ENCODE results near the gene GID8.

The GID8 gene

DNA sequence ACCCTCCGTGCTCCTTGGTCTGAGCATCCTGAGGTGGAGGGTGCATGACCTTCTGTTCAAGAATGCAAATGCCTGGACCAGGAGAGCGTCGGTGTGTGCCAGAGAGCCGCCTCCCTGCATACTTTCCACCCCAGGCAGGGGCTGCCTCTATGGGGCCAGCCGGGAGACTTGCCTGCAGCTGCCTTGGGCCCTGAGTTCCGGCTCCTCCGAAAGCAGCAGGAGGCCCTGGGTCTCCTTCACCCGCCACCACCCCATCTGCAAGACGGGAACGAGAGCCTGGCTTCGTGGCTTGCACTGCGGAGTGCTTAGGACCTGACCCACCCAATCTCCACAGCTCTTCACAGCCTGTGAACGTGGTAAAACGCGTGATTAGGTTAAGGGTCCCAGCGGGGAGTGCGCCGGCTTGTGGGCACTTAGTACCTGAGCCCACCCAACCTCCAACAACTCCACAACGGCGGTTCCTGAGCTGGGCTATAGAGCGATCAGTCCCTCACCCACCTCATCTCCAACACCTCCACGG, 52.4 kb downstream of the GID8 start:
- Histone ChIP-seq H3K4me1 (ENCODE audit: control insufficient read depth, insufficient read depth, low read length) (no peaks in the 10 kb centered on the region), H3K9ac (ENCODE audit: low read length) (no peak overlapping the region), H3K9me3 (ENCODE audit: control insufficient read depth, low read length) (no peaks in the 10 kb centered on the region), H3K4me3 (ENCODE audit: low read length) (no peak overlapping the region), H3K27me3 (replicated peaks; ENCODE audit: control insufficient read depth, insufficient read depth, low read length) (peaks cover 72% of the 10 kb centered on the region), H3K36me3 (ENCODE audit: control insufficient read depth, insufficient read depth, low read length, severe bottlenecking) (no peaks in the 10 kb centered on the region)
- DNase-seq (ENCODE audit: low read depth): no peak

DNA sequence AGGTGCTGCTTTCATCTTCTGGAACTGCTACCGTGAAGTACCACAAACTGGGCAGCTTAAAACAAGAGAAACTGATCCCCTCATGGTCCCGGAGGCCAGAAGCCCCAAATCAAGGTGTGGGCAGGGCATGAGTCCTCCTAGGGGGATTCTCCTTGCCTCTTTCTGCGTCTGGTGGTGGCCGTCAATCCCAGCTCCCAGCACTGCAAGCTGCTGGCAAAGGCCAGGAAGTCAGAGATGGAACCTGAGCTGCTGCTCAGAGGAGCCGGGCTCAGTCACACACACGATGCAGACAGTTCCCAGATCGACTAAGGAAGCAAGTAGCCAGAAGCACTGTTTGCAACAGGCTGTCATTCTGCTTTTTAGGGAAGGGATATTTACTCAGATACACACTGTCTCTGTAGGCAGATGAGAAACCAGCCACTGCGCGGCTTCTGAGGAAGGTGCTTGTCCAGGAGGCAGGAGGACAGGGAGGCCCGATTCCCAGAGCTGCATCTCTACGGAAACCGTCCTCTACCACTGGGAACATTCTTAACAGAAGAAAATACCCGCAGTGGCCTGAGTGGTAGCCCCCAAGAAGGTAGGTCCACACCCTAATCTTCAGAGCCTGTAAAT, 53.4 kb downstream of the GID8 start:
- H3K9ac ChIP-seq (ENCODE audit: low read length): no peak overlapping the region
- H3K4me3 ChIP-seq (ENCODE audit: low read length): no peak overlapping the region
- no peak for DNase-seq (ENCODE audit: low read depth)
- H3K36me3 ChIP-seq (ENCODE audit: control insufficient read depth, insufficient read depth, low read length, severe bottlenecking): no peaks in the 10 kb centered on the region
- no peaks in the 10 kb centered on the region for H3K4me1 ChIP-seq (ENCODE audit: control insufficient read depth, insufficient read depth, low read length)
- no peaks in the 10 kb centered on the region for H3K9me3 ChIP-seq (ENCODE audit: control insufficient read depth, low read length)
- peaks cover 73% of the 10 kb centered on the region for H3K27me3 ChIP-seq (replicated peaks; ENCODE audit: control insufficient read depth, insufficient read depth, low read length)

DNA sequence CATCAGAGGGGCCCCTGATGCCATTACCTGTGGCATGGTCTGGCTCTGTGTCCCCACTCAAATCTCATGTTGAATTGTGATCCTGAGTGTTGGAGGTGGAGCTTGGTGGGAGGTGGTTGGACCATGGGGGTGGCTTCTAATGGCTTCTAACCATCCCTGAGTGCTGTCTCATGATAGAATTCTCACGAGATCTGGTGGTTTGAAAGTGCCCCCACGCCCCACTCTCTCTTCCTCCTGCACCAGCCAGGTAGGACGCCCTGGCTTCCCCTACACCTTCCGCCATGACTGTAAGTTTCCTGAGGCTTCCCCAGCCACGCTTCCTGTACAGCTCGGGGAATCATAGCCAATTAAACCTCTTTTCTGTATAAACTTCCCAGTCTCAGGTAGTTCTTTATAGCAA, 53.9 kb downstream of the GID8 start:
- H3K27me3 ChIP-seq (replicated peaks; ENCODE audit: control insufficient read depth, insufficient read depth, low read length): peaks cover 74% of the 10 kb centered on the region
- H3K36me3 ChIP-seq (ENCODE audit: control insufficient read depth, insufficient read depth, low read length, severe bottlenecking): no peaks in the 10 kb centered on the region
- no peaks in the 10 kb centered on the region for H3K9me3 ChIP-seq (ENCODE audit: control insufficient read depth, low read length)
- DNase-seq (ENCODE audit: low read depth): no peak
- H3K9ac ChIP-seq (ENCODE audit: low read length): no peak overlapping the region
- H3K4me3 ChIP-seq (ENCODE audit: low read length): no peak overlapping the region
- H3K4me1 ChIP-seq (ENCODE audit: control insufficient read depth, insufficient read depth, low read length): no peaks in the 10 kb centered on the region

DNA sequence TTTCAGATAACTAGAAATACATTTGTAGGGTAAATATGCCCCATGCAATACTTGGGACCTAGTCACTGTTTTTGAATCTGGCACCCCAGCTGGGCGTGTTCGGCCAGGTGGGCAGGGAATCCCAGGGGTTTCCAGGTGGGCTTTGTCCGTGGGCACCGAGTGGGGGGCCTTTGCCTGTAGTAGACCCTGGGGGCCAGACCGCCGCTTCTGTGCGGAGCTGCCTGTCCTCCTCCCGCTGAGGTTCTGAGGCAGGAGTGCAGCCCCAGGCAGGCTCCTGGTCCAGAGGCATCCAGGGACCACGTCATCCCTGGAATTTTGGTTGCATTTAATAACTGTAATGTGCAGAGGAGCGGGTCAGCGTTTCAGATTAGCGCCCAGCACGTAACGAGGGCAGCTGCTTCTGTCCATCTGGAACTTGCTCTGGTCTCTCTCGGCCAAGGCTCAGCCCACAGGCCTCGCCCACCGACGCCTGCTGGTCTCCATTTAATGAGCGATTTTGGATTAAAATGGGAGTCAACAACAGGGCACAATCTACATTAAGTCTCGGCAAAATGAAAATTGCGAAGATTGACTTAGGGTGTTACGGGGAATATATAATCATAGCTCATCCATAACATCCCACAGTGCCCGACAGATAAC, 56.0 kb downstream of the GID8 start:
- no peaks in the 10 kb centered on the region for H3K36me3 ChIP-seq (ENCODE audit: control insufficient read depth, insufficient read depth, low read length, severe bottlenecking)
- DNase-seq (ENCODE audit: low read depth): no peak

DNA sequence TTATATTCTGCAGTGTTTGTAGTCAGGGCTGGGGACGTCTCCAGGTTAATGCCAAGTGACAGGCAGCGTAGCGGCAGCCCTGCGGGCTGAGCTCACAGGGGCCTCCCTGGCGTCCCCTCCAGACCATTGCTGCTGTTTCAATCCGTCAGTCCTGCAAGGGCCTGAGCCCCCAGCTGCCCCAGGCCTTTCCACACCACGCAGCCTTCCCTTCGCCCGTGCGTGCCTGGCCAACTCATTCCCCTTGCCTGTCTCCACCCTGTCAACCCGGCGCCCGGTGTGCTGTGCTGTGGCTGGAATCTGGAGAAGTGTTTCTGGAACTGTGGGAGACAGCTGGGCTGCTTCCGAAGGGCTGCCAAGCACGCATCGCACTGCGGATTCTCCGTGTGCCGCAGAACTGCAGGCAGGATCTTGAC, 56.9 kb downstream of the GID8 start:
- H3K4me1 ChIP-seq (ENCODE audit: control insufficient read depth, insufficient read depth, low read length): no peaks in the 10 kb centered on the region
- peaks cover 8% of the 10 kb centered on the region for H3K9me3 ChIP-seq (ENCODE audit: control insufficient read depth, low read length)
- DNase-seq (ENCODE audit: low read depth): no peak
- no peak overlapping the region for H3K9ac ChIP-seq (ENCODE audit: low read length)
- peaks cover 85% of the 10 kb centered on the region for H3K27me3 ChIP-seq (replicated peaks; ENCODE audit: control insufficient read depth, insufficient read depth, low read length)
- H3K36me3 ChIP-seq (ENCODE audit: control insufficient read depth, insufficient read depth, low read length, severe bottlenecking): no peaks in the 10 kb centered on the region
- H3K4me3 ChIP-seq (ENCODE audit: low read length): no peak overlapping the region

More for the DNA sequence above, 56.0 kb downstream of the GID8 start:
- H3K9me3 ChIP-seq (ENCODE audit: control insufficient read depth, low read length): no peaks in the 10 kb centered on the region
- no peaks in the 10 kb centered on the region for H3K4me1 ChIP-seq (ENCODE audit: control insufficient read depth, insufficient read depth, low read length)
- H3K27me3 ChIP-seq (replicated peaks; ENCODE audit: control insufficient read depth, insufficient read depth, low read length): peaks cover 82% of the 10 kb centered on the region
- no peak overlapping the region for H3K9ac ChIP-seq (ENCODE audit: low read length)
- H3K4me3 ChIP-seq (ENCODE audit: low read length): no peak overlapping the region

DNA sequence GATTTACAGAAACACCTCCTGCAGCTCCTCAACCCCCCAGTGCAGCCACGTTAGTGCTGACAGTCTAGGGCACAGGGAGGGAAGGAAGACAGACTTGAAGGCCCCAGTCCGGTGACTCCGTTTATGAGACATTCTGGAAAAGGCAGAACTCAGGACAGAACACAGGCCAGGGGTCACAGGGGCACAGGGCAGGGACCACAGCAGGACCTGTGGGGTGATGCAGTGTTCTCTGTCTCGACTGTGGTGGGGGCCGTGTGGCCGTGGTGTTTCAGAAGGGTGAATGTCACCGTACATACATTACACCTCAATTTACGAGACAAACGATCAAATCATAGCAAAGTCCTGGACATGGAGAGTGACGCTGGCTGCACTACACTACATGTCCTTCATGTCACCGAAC, 57.5 kb downstream of the GID8 start:
- peaks cover 87% of the 10 kb centered on the region for H3K27me3 ChIP-seq (replicated peaks; ENCODE audit: control insufficient read depth, insufficient read depth, low read length)
- H3K36me3 ChIP-seq (ENCODE audit: control insufficient read depth, insufficient read depth, low read length, severe bottlenecking): no peaks in the 10 kb centered on the region

DNA sequence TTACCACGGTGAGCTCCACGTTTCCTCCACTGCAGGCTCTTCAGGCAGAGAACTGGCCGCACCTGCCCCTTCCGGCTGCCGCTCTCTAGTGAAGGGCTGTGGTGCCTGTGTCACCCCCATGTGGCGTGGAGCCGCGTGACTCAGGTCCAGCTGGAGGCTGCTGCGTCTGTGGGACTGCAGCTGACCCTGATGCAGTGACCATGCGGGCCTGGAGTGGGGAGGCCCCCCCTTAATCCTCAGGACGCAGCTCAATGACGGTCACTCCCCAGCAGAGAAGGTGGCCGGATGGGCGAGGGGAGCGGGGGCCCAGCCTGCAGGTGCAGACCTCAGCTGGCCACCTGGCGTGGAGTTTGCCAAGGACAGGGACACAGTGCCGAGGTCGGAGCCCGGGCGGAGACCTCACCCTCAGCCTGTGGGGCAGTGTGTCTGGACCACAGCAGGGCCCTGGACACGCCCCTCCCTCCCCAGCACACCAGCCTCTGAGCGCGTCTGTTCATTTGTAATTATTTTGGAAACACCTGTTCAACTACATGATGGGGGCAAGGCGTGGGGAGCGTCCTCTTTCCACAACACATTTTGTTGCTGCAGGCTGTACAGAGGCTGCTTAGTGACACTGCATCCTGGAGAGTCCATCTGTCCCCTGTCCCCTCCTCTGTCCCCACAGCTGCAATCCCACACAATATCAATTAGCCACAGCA, 58.1 kb downstream of the GID8 start:
- Histone ChIP-seq H3K4me1 (ENCODE audit: control insufficient read depth, insufficient read depth, low read length) (no peaks in the 10 kb centered on the region), H3K4me3 (ENCODE audit: low read length) (no peak overlapping the region), H3K27me3 (replicated peaks; ENCODE audit: control insufficient read depth, insufficient read depth, low read length) (peaks cover 87% of the 10 kb centered on the region), H3K36me3 (ENCODE audit: control insufficient read depth, insufficient read depth, low read length, severe bottlenecking) (no peaks in the 10 kb centered on the region), H3K9me3 (ENCODE audit: control insufficient read depth, low read length) (peaks cover 8% of the 10 kb centered on the region), H3K9ac (ENCODE audit: low read length) (no peak overlapping the region)
- DNase-seq (ENCODE audit: low read depth): no peak

More for the DNA sequence above, 57.5 kb downstream of the GID8 start:
- Histone ChIP-seq H3K9ac (ENCODE audit: low read length) (no peak overlapping the region), H3K4me1 (ENCODE audit: control insufficient read depth, insufficient read depth, low read length) (no peaks in the 10 kb centered on the region), H3K4me3 (ENCODE audit: low read length) (no peak overlapping the region), H3K9me3 (ENCODE audit: control insufficient read depth, low read length) (peaks cover 8% of the 10 kb centered on the region)
- no peak for DNase-seq (ENCODE audit: low read depth)

DNA sequence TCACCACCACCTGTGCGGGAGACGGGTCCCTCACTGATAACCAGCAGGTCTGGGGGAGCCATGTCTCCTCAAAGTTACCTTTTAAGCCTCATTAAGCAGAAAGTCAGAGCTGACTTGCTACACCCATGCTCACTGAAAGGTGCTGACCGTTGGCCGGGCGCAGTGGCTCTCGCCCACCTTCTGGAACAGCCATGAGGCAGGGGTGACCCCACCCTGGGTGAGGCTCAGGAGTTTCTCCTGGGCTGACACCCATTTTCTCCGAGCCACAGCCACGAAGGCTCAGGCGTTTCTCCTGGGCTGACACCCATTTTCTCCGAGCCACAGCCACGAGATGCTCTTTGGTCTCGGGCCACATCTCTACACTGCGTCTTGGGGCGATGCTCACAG, 58.6 kb downstream of the GID8 start:
- H3K9ac ChIP-seq (ENCODE audit: low read length): no peak overlapping the region
- no peaks in the 10 kb centered on the region for H3K4me1 ChIP-seq (ENCODE audit: control insufficient read depth, insufficient read depth, low read length)
- no peak overlapping the region for H3K4me3 ChIP-seq (ENCODE audit: low read length)
- peaks cover 86% of the 10 kb centered on the region for H3K27me3 ChIP-seq (replicated peaks; ENCODE audit: control insufficient read depth, insufficient read depth, low read length)
- H3K9me3 ChIP-seq (ENCODE audit: control insufficient read depth, low read length): peaks cover 8% of the 10 kb centered on the region
- no peaks in the 10 kb centered on the region for H3K36me3 ChIP-seq (ENCODE audit: control insufficient read depth, insufficient read depth, low read length, severe bottlenecking)
- DNase-seq (ENCODE audit: low read depth): no peak

DNA sequence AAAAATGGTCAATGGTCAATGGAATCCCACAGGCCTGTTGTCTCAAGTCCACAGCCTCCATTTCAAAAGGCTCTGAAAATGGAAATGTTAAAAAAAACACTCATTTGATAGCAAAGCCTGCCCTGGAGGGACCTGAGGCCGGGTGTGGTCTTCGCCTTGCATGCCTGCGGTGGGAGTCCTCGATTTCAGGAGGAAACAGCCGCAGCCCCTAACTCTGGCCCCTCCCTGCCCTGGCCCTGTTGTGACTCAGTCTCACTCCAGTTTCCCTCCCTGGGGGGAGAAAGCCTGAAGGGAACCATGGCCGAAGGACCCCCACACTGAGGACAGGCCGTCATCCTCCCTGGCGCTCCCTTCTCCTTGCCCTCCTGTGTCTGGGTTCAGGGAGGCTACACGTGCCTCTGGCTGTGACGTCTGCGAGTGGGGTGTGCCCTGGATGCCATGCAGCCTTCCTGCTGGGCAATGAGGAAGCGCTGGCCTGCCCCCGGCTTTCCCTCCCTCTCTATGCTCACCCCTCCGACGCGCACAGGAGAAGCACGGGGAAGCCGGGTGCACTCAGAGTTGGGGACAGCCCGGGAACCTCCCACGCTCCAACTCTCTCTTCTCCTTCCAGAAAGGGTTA, 59.6 kb downstream of the GID8 start:
- H3K36me3 ChIP-seq (ENCODE audit: control insufficient read depth, insufficient read depth, low read length, severe bottlenecking): no peaks in the 10 kb centered on the region
- H3K9ac ChIP-seq (ENCODE audit: low read length): no peak overlapping the region
- H3K4me1 ChIP-seq (ENCODE audit: control insufficient read depth, insufficient read depth, low read length): no peaks in the 10 kb centered on the region
- no peak overlapping the region for H3K4me3 ChIP-seq (ENCODE audit: low read length)
- peaks cover 8% of the 10 kb centered on the region for H3K9me3 ChIP-seq (ENCODE audit: control insufficient read depth, low read length)
- DNase-seq (ENCODE audit: low read depth): no peak
- H3K27me3 ChIP-seq (replicated peaks; ENCODE audit: control insufficient read depth, insufficient read depth, low read length): peaks cover 84% of the 10 kb centered on the region

All from adipocyte (in vitro differentiated cells).